GM12878 (cell line): ENCODE results near the gene TEKT3. TPM values are rescaled to one million over a fixed set of nuclear protein-coding genes. Genes with fewer than 3 reads are reported as not detected.

Source experiments
- ATAC-seq: fragments of 200-7000 bp; cut with Tn5 transposase; 3 replicates; pipeline ENCODE4 v1.9.1; 2020; ENCODE audit warnings: mild to moderate bottlenecking, moderate library complexity
- BruUV-seq: library from RNA; stranded (reverse); fragments of 400-500 nt; replicated peaks from 2 replicates; lab custom pipeline; 2021; lab: Mats Ljungman, UMichigan
- CTCF ChIA-PET: fragments of 300-600 bp; sonication (Branson Sonifier 250); formaldehyde crosslinking; extraction: SDS; loops from one replicate; lab custom pipeline; 2021; ENCODE audit warnings: inconsistent platforms; lab: Yijun Ruan, JAX
- POLR2A ChIA-PET: fragments of 350-600 bp; formaldehyde crosslinking; extraction: SDS; loops from one replicate; lab custom pipeline; 2021; ENCODE audit warnings: inconsistent platforms; lab: Charles Lee
- RAD21 ChIA-PET: fragments of 300-600 bp; sonication (Branson Sonifier 250); formaldehyde crosslinking; loops from one replicate; lab custom pipeline; 2023; ENCODE audit warnings: antibody characterized with exemption; ENCODE audit not compliant: unreplicated experiment; lab: Charles Lee
- SMC1A ChIA-PET: fragments of 300-600 bp; sonication (Branson Sonifier 250); formaldehyde crosslinking; loops from one replicate; lab custom pipeline; 2023; ENCODE audit not compliant: unreplicated experiment, uncharacterized antibody; lab: Charles Lee
- DNase-seq: peaks from one replicate; pipeline ENCODE4 v3.0.0-alpha.2; 2011; ENCODE audit warnings: low read depth, low spot score
- FAIRE-seq: peaks from 3 replicates; lab custom pipeline; 2011; peaks lifted over from hg19 to GRCh38; lab: Jason Lieb, UNC
- H2AFZ ChIP-seq: 2 replicates; pipeline ENCODE4 v1.6.0; 2011; ENCODE audit warnings: low read depth, low read length, control low read depth; ENCODE audit not compliant: control insufficient read depth
- H3K27ac ChIP-seq: 2 replicates; pipeline ENCODE4 v1.5.1; 2011; ENCODE audit warnings: control low read depth; ENCODE audit not compliant: control insufficient read depth, insufficient read depth
- H3K27me3 ChIP-seq, 2 experiments: replicated peaks in 1 of 2; 2 replicates each; pipeline versions ENCODE4 v1.6.0 to v1.6.1; 2011; ENCODE audit warnings: low read length in 1 of 2; ENCODE audit not compliant: control insufficient read depth in 2 of 2, insufficient read depth in 2 of 2
- H3K36me3 ChIP-seq, 2 experiments: 2 replicates each; pipeline ENCODE4 v1.5.1; 2011; ENCODE audit warnings: low read length in 1 of 2; ENCODE audit not compliant: control insufficient read depth in 2 of 2, insufficient read depth in 2 of 2
- H3K4me1 ChIP-seq: 2 replicates; pipeline ENCODE4 v1.6.1; 2011; ENCODE audit warnings: mild to moderate bottlenecking, low read length, moderate library complexity, mixed read lengths; ENCODE audit not compliant: control insufficient read depth, insufficient read depth
- H3K4me2 ChIP-seq: 2 replicates; pipeline ENCODE4 v1.6.0; 2011; ENCODE audit warnings: control low read depth; ENCODE audit not compliant: control insufficient read depth, insufficient read depth
- H3K4me3 ChIP-seq: fragments of 200-600 bp; sonication (generic); 2 replicates; pipeline ENCODE4 v1.5.1; 2016
- H3K79me2 ChIP-seq: 2 replicates; pipeline ENCODE4 v1.6.0; 2011; ENCODE audit warnings: low read length; ENCODE audit not compliant: control insufficient read depth, insufficient read depth
- H3K9ac ChIP-seq: 2 replicates; pipeline ENCODE4 v1.8.0; 2011; ENCODE audit warnings: low read length, control low read depth, mixed read lengths; ENCODE audit not compliant: control insufficient read depth, insufficient read depth
- H3K9me3 ChIP-seq: replicated peaks from 3 replicates; pipeline ENCODE4 v1.5.1; 2011; ENCODE audit warnings: mild to moderate bottlenecking, low read length; ENCODE audit not compliant: control insufficient read depth, insufficient read depth
- H4K20me1 ChIP-seq: 2 replicates; pipeline ENCODE4 v1.6.0; 2011; ENCODE audit not compliant: control insufficient read depth, insufficient read depth
- BACH1 ChIP-seq: fragments of 450-650 bp; IDR thresholded peaks from 2 replicates; pipeline ENCODE4 v1.6.1; 2017; ENCODE audit warnings: mild to moderate bottlenecking, borderline replicate concordance
- JUNB ChIP-seq: IDR thresholded peaks from 2 replicates; pipeline ENCODE4 v1.6.1; 2016; ENCODE audit warnings: antibody characterized with exemption, mild to moderate bottlenecking
- SUPT20H ChIP-seq: IDR thresholded peaks from 2 replicates; pipeline ENCODE4 v1.6.1; 2011; ENCODE audit warnings: low read depth, mild to moderate bottlenecking, low read length, moderate library complexity, borderline replicate concordance; ENCODE audit not compliant: control insufficient read depth
- TAF1 ChIP-seq: IDR thresholded peaks from 2 replicates; pipeline ENCODE4 v1.6.1; 2011; ENCODE audit warnings: mild to moderate bottlenecking, low read depth, low read length, borderline replicate concordance
- WGBS: methylation state at CpG from one replicate; pipeline ENCODE4 v1.1.6; 2016; ENCODE audit warnings: low lambda C conversion rate; ENCODE audit not compliant: insufficient replicate concordance, insufficient coverage; ENCODE audit errors: missing lambda C conversion rate; 5-methylcytosine and 5-hydroxymethylcytosine counted together
- in situ Hi-C: fragments of 300-500 bp; cut with MboI; formaldehyde crosslinking; loops from 9 replicates; pipeline ENCODE4 v1.14.3; 2018; ENCODE audit warnings: mixed read lengths
- intact Hi-C: fragments of 100-400 bp; cut with micrococcal nuclease; formaldehyde crosslinking; loops from one replicate; pipeline ENCODE4 v1.14.2; 2022; ENCODE audit not compliant: unreplicated experiment
- polyA plus RNA-seq, 11 experiments: library from polyadenylated mRNA; depleted of rRNA in 4 of 11; unstranded in 6 of 11; stranded (reverse) in 5 of 11; fragments of >200 nt; fragmentation: Nextera tagmentation in 4 of 11; fragmentation: Illumina TruSeq in 1 of 11; extraction: Ambion mirVana in 4 of 11; extraction: Trizol in 1 of 11; gene quantifications; 1 replicate in 1 of 11; 2 replicates in 10 of 11; pipeline versions ENCODE4 v1.2.1 to v1.2.3, GENCODE V29; 2011 to 2016; ENCODE audit warnings: inconsistent platforms in 2 of 11, missing spikeins in 2 of 11, low read depth in 1 of 11
- total RNA-seq, 4 experiments: library from RNA; depleted of rRNA in 3 of 4; stranded (reverse); fragments of >200 nt in 3 of 4; fragmentation: Illumina TruSeq in 1 of 4; extraction: Trizol in 1 of 4; gene quantifications; 2 replicates each; pipeline versions ENCODE4 v1.2.1 to v1.2.3, GENCODE V29; 2013 to 2021
- TF ChIP-seq, protein P1 (sequence below): fragments of 450-650 bp; IDR thresholded peaks from 2 replicates; pipeline ENCODE4 v1.6.1; 2018; ENCODE audit warnings: mild to moderate bottlenecking, low read depth, moderate library complexity; ENCODE audit not compliant: partially characterized antibody
- TF ChIP-seq, protein P2 (sequence below): IDR thresholded peaks from 2 replicates; pipeline ENCODE4 v1.6.1; 2011; ENCODE audit warnings: low read depth, mild to moderate bottlenecking, low read length, moderate library complexity, borderline replicate concordance; ENCODE audit errors: extremely low read depth
- TF ChIP-seq, protein P3 (sequence below): IDR thresholded peaks from 2 replicates; pipeline ENCODE4 v1.6.1; 2012; ENCODE audit warnings: improper control_type of control experiment, low read depth, low read length; ENCODE audit not compliant: insufficient replicate concordance

The TEKT3 gene
- total and polyA plus RNA-seq, 10 of the 15 experiments (the other 5 are each of a cell fraction or from before 2014, with no cell fraction given) = 0.15 TPM; not detected in 9

DNA sequence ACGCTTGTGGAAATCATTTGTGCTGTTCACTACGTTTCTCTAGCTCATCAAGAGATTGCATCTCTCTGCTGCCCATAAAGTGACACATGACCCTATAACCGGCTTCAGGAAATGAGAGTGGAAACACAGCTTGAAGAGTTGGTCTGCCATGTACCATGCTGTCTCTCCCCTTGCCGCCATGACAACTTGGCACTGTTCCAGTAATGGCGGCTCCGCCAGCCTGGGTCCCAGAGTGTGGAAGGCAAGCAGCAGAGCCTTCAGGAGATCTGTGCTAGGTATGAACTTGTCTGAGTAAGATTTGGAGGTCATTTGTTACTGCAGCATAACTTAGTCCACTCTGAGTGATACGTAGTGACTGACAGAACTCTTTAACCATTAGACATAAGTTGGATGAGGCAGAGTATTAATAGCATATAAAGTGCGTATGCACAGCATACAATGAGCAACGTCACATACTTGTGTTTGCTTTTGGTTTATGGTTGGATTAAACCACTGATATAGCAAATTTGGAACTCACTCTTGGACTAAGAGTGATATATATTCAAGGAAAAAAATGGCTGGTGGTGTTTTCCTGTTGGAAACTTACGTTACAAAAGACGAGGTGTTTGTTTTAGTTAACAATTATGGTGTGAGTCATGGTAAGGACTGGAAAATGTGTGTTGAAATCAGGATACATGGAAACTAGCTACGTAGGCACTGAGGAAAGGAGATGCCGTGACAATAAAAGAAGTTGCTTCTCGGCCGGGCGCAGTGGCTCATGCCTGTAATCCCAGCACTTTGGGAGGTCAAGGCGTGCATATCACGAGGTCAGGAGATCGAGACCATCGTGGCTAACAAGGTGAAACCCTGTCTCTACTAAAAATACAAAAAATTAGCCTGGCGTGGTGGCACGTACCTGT is 51.9 kb downstream of the TEKT3 start:
- POLR2A ChIA-PET = no interaction called here
- intact Hi-C loops = no loop called here
- Histone ChIP-seq H3K9ac (no peak overlapping the region), H3K4me2 (no peak overlapping the region), H4K20me1 (no peaks in the 10 kb centered on the region), H3K4me1 (no peaks in the 10 kb centered on the region), H3K9me3 (no peaks in the 10 kb centered on the region), H3K27me3 (no peaks in the 10 kb centered on the region), H3K79me2 (no peaks in the 10 kb centered on the region), H2AFZ (no peak overlapping the region), H3K27ac (no peak overlapping the region), H3K36me3 (no peaks in the 10 kb centered on the region), H3K4me3 (no peak overlapping the region)
- BruUV-seq = no TSS peak
- DNase-seq (no peak), ATAC-seq (no peak), FAIRE-seq (no peak)
- TF ChIP-seq, protein P1, sequence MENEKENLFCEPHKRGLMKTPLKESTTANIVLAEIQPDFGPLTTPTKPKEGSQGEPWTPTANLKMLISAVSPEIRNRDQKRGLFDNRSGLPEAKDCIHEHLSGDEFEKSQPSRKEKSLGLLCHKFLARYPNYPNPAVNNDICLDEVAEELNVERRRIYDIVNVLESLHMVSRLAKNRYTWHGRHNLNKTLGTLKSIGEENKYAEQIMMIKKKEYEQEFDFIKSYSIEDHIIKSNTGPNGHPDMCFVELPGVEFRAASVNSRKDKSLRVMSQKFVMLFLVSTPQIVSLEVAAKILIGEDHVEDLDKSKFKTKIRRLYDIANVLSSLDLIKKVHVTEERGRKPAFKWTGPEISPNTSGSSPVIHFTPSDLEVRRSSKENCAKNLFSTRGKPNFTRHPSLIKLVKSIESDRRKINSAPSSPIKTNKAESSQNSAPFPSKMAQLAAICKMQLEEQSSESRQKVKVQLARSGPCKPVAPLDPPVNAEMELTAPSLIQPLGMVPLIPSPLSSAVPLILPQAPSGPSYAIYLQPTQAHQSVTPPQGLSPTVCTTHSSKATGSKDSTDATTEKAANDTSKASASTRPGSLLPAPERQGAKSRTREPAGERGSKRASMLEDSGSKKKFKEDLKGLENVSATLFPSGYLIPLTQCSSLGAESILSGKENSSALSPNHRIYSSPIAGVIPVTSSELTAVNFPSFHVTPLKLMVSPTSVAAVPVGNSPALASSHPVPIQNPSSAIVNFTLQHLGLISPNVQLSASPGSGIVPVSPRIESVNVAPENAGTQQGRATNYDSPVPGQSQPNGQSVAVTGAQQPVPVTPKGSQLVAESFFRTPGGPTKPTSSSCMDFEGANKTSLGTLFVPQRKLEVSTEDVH = no peak
- TF ChIP-seq TAF1 = no peak
- no peak for TF ChIP-seq JUNB
- TF ChIP-seq, protein P2, sequence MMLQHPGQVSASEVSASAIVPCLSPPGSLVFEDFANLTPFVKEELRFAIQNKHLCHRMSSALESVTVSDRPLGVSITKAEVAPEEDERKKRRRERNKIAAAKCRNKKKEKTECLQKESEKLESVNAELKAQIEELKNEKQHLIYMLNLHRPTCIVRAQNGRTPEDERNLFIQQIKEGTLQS = no peak
- no peak for TF ChIP-seq SUPT20H
- TF ChIP-seq, protein P3, sequence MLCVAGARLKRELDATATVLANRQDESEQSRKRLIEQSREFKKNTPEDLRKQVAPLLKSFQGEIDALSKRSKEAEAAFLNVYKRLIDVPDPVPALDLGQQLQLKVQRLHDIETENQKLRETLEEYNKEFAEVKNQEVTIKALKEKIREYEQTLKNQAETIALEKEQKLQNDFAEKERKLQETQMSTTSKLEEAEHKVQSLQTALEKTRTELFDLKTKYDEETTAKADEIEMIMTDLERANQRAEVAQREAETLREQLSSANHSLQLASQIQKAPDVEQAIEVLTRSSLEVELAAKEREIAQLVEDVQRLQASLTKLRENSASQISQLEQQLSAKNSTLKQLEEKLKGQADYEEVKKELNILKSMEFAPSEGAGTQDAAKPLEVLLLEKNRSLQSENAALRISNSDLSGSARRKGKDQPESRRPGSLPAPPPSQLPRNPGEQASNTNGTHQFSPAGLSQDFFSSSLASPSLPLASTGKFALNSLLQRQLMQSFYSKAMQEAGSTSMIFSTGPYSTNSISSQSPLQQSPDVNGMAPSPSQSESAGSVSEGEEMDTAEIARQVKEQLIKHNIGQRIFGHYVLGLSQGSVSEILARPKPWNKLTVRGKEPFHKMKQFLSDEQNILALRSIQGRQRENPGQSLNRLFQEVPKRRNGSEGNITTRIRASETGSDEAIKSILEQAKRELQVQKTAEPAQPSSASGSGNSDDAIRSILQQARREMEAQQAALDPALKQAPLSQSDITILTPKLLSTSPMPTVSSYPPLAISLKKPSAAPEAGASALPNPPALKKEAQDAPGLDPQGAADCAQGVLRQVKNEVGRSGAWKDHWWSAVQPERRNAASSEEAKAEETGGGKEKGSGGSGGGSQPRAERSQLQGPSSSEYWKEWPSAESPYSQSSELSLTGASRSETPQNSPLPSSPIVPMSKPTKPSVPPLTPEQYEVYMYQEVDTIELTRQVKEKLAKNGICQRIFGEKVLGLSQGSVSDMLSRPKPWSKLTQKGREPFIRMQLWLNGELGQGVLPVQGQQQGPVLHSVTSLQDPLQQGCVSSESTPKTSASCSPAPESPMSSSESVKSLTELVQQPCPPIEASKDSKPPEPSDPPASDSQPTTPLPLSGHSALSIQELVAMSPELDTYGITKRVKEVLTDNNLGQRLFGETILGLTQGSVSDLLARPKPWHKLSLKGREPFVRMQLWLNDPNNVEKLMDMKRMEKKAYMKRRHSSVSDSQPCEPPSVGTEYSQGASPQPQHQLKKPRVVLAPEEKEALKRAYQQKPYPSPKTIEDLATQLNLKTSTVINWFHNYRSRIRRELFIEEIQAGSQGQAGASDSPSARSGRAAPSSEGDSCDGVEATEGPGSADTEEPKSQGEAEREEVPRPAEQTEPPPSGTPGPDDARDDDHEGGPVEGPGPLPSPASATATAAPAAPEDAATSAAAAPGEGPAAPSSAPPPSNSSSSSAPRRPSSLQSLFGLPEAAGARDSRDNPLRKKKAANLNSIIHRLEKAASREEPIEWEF = no peak
- no peak for TF ChIP-seq BACH1
- in situ Hi-C loops = no loop called here
- RAD21 ChIA-PET = no interaction called here
- SMC1A ChIA-PET = no interaction called here
- 30% methylated on average over 22 of the region's 22 CpGs for WGBS
- CTCF ChIA-PET = no interaction called here
